Stimulated activated CD8-positive, alpha-beta memory T cell treated with anti-CD3 and anti-CD28 coated beads, Interleukin-4, amount 100 ng/mL, for 4 hours (primary cell): ENCODE data around the gene CYP26B1.

ENCODE experiments used
- DNase-seq, 2 donors: peaks; one replicate each; pipeline ENCODE4 v3.0.0-alpha.2; 2020; ENCODE audit warnings: low read depth in 2 of 2, low spot score in 1 of 2

Gene CYP26B1

DNA sequence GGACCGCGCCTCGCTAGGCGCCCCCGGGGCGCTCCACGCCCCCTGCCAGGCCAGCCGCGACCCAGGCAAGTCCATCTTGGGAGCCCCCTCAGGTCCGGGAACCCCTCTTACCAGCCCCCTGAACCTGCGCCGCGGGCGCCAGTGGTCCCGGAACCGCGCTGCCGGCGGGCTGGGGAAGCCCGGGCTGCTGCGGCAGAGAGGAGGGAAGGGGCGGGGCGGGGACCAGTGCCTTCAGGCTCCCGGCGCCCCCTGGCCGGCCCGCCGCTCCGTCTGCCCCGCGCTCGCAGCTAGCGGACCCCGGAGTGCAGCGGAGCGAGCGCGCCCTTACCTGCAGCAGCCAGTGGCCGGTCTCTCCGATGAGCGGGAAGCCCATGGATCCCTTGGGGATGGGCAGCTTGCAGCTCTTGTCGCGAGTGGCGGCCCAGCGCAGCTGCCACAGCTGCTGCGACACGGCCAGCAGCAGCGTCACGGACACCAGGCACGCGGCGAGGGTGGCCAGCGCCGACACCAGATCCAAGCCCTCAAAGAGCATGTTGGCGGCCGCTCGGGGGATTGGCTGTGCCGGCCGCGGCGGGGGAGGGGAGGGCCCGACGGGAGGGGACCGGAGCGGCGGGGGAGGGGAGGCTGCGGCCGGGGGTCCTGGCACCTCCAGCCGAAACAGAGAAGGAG is at the start of gene CYP26B1:
Gene CYP26B1, minus strand, starts transcription at position 560 of the 669 bp plus-strand sequence. Its CDS starts 28 bp downstream, at position 532.
- DNase-seq = no peak

DNA sequence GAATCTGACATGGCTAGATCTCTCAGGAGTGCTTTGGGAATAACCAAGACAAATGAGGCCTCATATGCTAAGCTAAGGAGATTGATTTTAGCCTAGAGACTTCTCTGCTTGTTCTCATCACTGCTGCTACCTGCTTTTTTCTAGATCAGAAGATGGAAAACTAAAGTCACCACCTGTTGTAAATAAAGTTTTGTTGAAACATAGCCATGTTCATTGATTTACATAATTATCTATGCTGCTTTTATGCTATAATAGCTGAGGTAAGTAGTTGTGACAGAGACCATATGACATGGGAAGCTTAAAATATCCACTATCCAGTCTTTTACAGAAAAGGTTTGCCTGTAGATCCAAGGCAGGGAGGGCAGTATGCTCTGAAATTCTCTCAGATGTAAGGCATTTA is 46.1 kb upstream of the CYP26B1 start:
- DNase-seq = no peak

DNA sequence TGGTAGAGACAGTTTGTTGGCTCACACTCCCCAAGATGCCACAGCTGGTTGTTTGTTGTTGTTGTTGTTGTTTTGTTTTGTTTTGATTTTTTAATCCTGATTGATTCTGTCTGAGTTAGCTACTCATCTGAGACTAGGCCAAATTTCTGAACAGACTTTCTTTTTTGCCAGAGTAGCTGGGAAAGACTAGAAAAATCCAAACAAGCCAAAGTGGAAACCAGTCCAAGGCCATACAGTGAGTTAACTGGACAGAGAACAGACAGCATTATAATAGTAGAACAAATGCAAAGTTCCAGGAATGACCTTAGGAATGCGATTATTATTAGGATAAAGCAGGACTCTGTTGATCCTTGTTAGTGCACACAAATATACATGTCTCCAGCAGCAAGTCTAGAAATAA is 43.8 kb upstream of the CYP26B1 start:
- DNase-seq = no peak

DNA sequence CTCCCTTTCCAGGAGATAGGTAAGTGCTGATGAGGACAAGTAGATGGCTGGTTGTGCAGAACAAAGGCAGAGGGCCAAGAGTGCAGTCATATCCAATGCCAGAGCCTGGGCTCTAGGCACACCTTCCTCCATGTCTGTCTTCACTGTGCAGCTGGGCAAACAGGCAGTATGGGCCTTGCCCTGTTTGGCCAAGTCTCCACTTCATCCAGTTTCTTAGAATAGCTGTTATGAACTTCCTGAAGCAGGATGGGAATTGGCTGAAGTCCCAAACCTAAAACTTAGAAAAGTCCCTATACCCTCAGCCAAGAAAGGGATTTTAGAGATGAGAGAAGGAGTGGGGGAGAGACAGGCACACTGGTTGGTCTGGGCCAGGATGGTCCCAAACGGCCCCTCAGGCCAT is 37.5 kb upstream of the CYP26B1 start:
- no peak for DNase-seq

DNA sequence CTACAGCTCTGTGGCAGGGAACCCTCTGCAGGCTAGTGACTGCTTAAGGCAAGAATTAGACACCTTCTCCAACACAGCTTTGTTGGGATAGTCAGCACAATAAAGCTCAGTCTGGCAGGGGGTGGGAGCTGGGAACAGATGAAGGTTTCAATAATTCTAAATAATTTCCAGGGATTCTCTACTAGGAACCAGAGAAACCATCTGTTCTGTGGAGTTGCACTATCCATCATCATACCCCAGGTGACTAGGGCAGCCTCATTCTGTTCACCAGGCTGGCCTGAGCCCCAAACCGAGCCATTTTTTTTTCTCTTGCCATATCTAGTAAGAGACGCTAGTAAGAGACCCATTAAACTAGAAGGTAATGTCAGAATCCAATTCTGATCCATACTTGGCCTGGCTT is 35.8 kb upstream of the CYP26B1 start:
- DNase-seq = no peak

DNA sequence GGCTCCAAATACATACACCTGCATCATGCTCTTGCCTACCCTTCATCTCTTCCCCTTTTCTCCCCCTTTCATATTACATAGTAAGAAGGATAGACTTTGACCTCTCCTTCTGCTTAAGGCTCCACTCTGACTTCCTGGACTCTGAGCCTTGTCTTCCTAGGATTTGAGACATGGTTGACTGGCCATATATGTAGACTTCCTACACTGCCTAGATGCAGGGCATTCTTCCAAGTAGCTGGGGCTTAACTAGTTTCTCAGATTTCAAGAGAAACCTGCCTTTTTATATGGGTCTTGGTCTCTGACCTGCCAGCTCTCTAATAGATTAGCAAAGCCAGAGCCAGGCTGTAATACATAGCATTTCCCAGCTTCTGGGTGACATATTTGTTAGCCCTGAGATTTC is 35.4 kb upstream of the CYP26B1 start:
- no peak for DNase-seq

DNA sequence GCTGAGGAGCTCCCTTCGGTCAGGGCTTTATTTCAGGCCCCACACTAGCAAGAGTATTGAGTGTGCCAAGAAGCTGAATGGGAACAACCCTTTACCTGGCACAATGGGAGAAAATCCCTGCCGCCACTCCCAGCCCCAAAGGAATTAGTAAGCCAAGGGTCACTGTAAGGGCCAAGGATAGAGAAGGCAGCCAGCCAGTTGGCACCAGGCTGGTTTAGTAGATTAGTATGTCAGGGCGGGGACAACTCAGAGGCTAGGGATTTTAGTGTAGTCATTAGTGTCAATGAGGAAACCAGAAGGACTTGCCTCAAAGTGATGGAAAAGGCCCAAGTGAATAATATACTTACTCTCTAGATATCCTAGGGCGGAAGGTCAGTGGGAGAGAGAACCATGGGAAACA is 34.9 kb upstream of the CYP26B1 start:
- no peak for DNase-seq

DNA sequence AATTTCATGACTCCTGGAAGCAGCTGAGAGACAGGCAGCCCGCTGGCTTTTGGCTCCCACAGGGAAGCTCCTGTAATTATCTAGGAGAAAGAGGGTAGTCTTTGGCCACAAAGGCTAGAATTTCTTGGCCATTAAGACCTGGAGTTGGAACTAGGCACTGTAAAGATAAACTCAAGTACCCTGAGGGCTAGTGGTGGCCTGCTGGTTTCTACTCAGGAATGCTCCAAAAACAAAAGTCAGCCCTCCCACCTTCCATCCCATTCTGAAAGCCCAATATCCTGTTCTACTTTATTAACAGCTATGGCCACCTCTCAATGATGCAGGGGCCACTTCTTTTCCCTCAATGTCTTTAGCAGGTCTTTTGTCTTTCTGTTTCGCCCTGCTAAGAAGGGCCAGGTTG is 34.0 kb upstream of the CYP26B1 start:
- no peak for DNase-seq

DNA sequence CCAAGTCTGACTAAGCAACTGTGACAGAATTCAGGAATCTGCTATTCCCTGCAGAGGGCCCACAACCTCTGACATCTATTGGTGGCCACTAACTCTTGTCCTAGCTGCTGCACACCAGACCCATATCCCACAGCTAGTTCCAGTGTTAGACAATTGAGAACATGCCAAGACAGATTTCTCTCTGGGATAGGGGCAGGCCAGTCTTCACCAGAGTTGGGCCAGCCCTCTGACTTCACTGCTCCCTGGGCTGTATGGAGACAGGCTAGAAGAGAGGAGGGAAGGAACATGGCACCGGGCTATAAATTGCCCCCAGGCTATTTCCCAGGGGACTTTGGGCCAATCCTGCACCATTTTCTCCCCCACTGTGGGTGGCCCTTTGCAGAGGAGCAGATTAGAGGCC is 32.7 kb upstream of the CYP26B1 start:
- no peak for DNase-seq

- no peak for DNase-seq
These were observed 30.9 kb upstream of the CYP26B1 start for GRCh38 chr2:72178551-72178950.

GRCh38 chr2:72176281-72176680 is 28.6 kb upstream of the CYP26B1 start:
- DNase-seq = no peak

DNA sequence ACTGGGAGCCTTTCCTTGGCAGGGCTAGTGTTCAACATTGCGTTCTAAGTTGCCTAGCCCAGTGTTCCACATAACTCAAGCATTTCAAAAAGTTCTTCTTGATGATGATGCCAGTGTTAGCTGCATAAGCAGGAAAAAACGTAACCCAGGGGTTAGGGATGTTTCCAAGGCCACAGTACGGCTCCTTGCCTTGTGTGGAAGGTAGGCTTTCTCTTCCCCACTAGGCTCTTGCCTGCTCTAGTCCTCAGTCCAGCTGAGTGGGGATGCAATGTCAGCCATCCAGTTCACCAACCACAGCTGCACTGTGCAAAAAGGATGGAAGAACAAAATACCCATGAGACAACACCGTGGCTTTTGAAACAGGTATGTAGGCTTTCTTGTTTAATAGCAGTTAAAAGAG is 28.0 kb upstream of the CYP26B1 start:
- no peak for DNase-seq

- no peak for DNase-seq
These were observed 26.1 kb upstream of the CYP26B1 start for GRCh38 chr2:72173640-72174321.

- DNase-seq = no peak
These were observed 24.8 kb upstream of the CYP26B1 start for GRCh38 chr2:72172478-72172877.

GRCh38 chr2:72166279-72166678 is 18.6 kb upstream of the CYP26B1 start:
- DNase-seq = no peak

DNA sequence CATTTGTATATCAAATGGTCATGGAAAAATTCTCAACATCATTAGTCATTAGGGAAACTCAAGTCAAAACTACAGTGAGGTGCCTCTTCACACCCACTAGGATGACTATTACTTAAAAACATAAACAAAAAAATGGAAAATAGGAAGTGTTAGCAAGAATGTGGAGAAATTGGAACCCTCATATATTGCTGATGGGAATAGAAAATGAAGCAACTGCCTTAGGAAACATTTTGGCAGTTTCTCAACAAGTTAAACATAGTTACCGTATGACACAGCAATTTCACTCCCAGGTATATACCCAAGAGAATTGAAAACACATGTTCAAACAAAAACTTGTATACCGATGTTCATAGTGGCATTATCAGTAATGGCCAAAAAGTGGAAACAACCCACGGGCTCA is 18.1 kb upstream of the CYP26B1 start:
- no peak for DNase-seq

- no peak for DNase-seq
These were observed 14.9 kb upstream of the CYP26B1 start for GRCh38 chr2:72162574-72162973.

DNA sequence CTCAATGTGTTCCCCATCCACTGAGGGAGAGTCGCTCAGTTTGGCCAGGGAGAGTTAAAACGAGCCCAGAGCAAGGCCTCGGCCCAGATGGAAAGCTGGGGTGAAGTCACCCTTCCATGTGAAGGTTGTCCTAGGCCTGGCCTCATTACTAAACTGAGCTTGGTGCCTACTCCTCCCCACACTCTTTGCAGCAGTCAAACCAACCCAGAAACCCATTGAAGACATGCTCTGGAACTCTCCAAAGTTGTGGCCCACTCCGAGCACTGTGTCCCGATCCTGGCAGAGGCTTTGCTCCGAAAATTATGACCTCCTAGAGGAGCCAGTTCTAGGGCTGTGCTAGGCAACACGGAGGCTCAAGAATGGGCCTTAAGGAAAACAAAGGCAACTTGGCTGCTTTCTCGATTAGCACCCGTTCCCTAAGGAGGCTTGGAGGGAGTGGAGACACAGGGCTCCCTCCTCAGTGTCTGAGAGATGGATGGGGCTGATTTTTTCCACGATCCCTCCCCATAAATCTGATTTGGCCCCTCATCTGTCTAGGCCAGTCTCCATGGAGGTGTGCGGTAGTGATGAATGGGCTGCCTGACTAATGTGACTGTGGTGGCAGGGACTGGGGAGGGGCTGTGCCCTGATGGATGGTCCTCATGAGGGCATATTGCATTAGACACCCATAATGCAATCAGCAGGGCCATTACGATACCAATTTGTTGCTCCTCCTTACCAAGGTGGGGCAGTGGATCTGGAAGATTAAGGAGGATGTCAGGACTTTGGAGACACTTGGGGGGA is 11.7 kb upstream of the CYP26B1 start:
- no peak for DNase-seq

- no peak for DNase-seq
These were observed 10.5 kb upstream of the CYP26B1 start for GRCh38 chr2:72157871-72158771.

- DNase-seq = no peak
These were observed 9.2 kb upstream of the CYP26B1 start for GRCh38 chr2:72156872-72157271.

DNA sequence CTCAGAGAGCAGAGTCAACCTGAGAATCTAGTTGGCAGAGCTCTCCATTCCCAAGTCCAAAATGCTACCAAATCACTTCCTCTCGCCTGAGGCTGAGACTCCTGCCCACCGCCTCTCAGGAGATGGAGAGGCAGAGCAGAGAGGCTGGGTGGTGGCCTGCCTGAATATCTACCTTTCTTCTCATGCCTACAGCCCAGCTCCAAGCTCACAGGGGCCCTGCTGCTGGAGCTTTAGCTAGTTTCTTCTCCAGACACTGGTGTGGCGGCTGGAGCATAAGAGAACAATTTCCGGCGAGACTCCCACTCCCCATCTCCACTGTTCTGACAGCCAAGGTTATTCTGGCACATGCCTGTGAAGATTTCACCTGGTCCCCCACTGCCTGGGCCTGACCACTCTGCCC is 8.1 kb upstream of the CYP26B1 start:
- no peak for DNase-seq
